ENCODE data around the gene YIPF2.

YIPF2 gene

GRCh38 chr19:10916602-10917001 lies 11.8 kb downstream of the YIPF2 start:
- no peak for DNase-seq (ENCODE audit: low read depth)
- H3K4me3 ChIP-seq (ENCODE audit: low read length): no peak overlapping the region
- TF ChIP-seq CTCF (conservative IDR thresholded peaks at IDR 0.05; ENCODE audit: low read length): no peak

- TF ChIP-seq CTCF (conservative IDR thresholded peaks at IDR 0.05; ENCODE audit: low read length): peak; percentile 61
- DNase-seq (ENCODE audit: low read depth): peak; percentile 97
- H3K4me3 ChIP-seq (ENCODE audit: low read length): peak overlapping the region; percentile 7; the same call in 1 of the 2 replicates
Observed at GRCh38 chr19:10915130-10916091, 13.0 kb downstream of the YIPF2 start.

- no peak for TF ChIP-seq CTCF (conservative IDR thresholded peaks at IDR 0.05; ENCODE audit: low read length)
- DNase-seq (ENCODE audit: low read depth): no peak
- H3K4me3 ChIP-seq (ENCODE audit: low read length): no peak overlapping the region
Observed at GRCh38 chr19:10913716-10914340, 14.6 kb downstream of the YIPF2 start.

GRCh38 chr19:10912619-10913018 lies 15.8 kb downstream of the YIPF2 start:
- TF ChIP-seq CTCF (conservative IDR thresholded peaks at IDR 0.05; ENCODE audit: low read length): no peak
- no peak overlapping the region for H3K4me3 ChIP-seq (ENCODE audit: low read length)

GRCh38 chr19:10911579-10912363 lies 16.7 kb downstream of the YIPF2 start:
- H3K4me3 ChIP-seq (ENCODE audit: low read length): no peak overlapping the region
- no peak for DNase-seq (ENCODE audit: low read depth)
- TF ChIP-seq CTCF (conservative IDR thresholded peaks at IDR 0.05; ENCODE audit: low read length): no peak

More at GRCh38 chr19:10912619-10913018, 15.8 kb downstream of the YIPF2 start:
- no peak for DNase-seq (ENCODE audit: low read depth)

GRCh38 chr19:10908380-10908960 lies 20.0 kb downstream of the YIPF2 start:
- no peak for TF ChIP-seq CTCF (conservative IDR thresholded peaks at IDR 0.05; ENCODE audit: low read length)
- no peak overlapping the region for H3K4me3 ChIP-seq (ENCODE audit: low read length)
- no peak for DNase-seq (ENCODE audit: low read depth)
